NCI-H446 treated with DMSO at 0.1 percent for 48 hours (cell line): Measurements from ENCODE around the gene CARD18.
"Not testable (repeated sequence)": the region's sequence is repeated elsewhere in the genome, so short reads cannot be mapped to it uniquely, and the experiment has no call there.

Experiments
- DNase-seq: peaks from one replicate; lab custom pipeline; 2025; lab: John Stamatoyannopoulos, UW

CARD18 gene

GRCh38 chr11:105132716-105133511, 6.7 kb downstream of the CARD18 start:
- no peak for DNase-seq

- no peak for DNase-seq
These were observed 9.3 kb downstream of the CARD18 start for GRCh38 chr11:105130189-105130813.

GRCh38 chr11:105124756-105125155, 14.8 kb downstream of the CARD18 start:
- no peak for DNase-seq

DNA sequence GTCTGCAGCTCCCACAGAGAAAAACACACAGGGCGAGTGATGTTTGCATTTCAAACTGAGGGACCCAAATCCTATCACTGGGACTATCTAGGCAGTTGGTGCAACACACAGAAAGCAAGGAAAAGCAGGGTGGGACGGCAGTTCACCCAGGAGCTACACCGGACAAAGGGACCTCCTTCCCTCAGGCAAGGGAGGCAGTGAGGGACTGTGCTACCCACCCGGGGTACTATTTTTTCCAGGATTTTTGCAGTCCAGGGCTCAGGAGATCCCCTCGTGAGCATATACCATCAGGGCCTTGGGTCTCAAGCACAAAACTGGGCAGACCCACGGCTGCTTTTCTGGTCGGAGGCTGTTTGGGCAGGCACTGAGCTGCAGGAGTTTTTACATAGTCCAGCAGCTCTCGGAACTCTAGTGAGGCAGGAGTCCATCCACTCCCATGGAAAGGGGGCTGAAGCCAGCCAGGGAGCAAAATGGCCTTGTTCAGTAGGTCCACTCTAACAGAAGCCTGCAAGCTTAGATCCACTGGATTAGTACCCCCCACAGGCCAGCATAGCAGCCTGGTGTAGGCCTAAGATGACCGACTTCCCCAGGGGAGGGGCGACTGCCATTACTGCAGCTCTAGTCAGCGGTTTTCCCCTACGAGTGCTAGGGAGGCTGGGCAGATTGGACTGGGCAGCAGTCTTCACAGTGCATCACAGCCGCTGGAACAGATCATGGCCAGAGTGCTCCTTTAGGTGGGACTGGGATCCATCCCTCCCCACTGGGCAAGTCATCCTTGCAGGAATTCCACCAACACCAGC, 28.2 kb downstream of the CARD18 start:
- no peak for DNase-seq

- no peak for DNase-seq
These were observed 28.9 kb downstream of the CARD18 start for GRCh38 chr11:105110688-105111030.

GRCh38 chr11:105109855-105110687, 29.5 kb downstream of the CARD18 start:
- no peak for DNase-seq

DNA sequence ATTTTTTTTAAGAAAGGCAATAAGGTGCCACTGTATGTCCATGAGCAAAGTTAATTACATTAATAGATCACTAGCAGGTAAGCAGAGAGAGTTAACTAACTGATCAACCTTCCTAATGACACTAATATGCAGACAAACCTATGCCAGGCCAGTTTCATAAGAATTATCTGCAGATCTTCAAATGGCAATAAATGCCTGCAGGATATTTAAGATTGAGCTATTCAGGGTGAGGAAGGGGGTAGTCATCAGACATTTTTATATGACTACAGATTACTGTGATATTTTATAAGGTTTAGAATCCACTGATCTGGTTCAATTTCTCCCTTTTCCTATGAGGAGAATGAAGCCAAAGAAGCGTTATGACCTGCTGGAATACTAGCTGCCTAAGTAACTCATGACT, 30.2 kb downstream of the CARD18 start:
- DNase-seq: no peak

DNA sequence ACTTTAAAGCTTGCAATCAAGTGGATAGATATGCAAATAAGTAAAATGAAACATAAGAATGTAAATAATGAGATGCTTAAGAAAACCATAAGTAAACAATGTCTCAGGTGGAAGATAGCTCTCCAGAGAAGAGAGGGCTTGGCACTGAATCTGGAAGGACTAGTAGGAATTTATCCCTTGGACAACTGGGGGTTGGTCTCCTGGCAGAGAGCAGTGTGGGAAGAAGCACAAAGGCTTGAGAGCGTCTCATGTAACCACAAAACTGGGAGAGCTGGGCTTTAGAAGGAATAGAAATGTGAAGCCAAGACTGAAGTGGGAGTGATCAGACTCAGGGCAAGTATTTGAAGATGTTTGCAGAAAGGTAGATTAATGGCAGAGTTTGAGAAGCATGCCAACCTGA, 31.3 kb downstream of the CARD18 start:
- no peak for DNase-seq

GRCh38 chr11:105107226-105107825, 32.2 kb downstream of the CARD18 start:
- DNase-seq: not testable (repeated sequence)

- DNase-seq: no peak
These were observed 33.4 kb downstream of the CARD18 start for GRCh38 chr11:105106140-105106539.

- DNase-seq: no peak
These were observed 35.3 kb downstream of the CARD18 start for GRCh38 chr11:105104292-105104691.

- DNase-seq: no peak
These were observed 36.2 kb downstream of the CARD18 start for GRCh38 chr11:105103336-105103735.

DNA sequence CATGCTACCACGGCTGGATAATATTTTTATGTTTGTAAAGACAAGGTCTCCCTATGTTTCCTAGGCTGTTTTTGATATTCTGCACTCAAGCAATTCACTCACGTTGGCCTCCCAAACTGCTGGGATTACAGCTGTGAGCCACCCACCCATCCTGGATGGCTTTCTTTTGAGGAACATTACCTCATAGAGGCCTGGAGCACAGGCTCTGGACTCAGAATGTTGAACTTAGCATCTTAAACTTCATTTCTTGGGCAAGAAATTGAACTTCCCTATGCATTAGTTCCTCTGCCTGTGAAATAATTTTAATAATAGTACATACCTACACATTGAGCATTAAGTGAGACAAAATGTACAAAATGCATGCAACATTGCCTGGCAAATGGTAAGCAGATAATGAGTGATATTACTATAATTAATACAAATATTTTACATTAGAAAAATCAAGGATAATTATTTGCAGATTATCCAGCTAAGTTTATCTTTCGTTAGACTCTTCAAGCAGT, 37.4 kb downstream of the CARD18 start:
- not testable (repeated sequence) for DNase-seq

DNA sequence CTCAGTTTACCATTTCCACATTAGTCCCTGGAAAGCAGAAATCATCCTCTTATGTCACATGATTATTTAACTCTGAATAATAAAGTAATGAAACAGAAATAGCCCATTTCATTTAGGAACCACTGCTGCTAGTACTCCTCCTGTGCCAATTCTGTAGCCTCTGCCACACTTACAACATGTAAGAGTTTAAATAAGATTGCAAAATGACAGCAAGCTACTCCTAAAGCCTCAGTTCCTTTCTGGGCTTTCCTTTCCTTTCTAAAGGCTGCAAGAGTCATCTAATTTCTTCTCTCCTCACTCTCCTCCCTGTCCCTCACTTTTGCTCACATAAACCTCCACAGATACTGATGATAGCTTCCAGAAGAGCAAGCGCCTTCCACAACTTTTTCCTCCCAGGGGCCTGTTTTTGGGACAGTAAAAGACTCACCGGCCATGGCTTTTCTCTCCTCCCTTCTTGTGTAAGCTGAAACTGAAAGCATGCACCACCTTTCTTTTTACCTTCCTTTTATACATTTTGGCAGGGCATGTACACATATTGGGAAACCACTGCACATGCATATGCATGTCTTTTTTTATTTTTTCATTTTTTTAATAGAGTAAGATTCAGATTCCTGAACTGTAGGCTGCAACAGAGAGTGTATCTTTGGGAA, 38.5 kb downstream of the CARD18 start:
- DNase-seq: no peak

DNA sequence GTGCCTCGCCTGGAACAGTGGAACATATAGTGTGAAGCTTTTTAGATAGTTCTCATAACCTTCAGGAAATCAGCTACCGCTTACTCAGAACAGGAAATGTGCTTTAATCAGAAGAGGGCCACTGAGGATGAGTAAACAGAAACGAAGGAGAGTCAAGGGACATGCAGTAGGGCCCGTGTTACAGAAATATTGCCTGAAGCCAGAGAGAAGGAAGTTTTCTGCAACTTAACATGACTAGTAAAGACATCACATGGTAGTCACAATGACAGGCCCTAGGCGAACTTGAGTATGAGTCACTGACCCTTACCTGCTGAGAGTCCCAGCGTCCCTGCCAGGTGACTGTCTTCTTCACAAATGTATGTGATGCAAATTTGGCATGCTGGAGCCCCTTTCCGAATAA, 39.4 kb downstream of the CARD18 start:
- no peak for DNase-seq

- not testable (repeated sequence) for DNase-seq
These were observed 40.0 kb downstream of the CARD18 start for GRCh38 chr11:105099594-105099993.

GRCh38 chr11:105092256-105093239, 47.0 kb downstream of the CARD18 start:
- no peak for DNase-seq
